ENCODE results near the gene CXCL12.

Gene CXCL12

GRCh38 chr10:44415121-44415520, 30.2 kb upstream of the CXCL12 start:
- no peak for TF ChIP-seq ZNF274 (IDR thresholded peaks at IDR 0.05; ENCODE audit: low read depth, low read length)
- H3K4me3 ChIP-seq (ENCODE audit: low read length): no peak overlapping the region

- no peak overlapping the region for H3K4me3 ChIP-seq (ENCODE audit: low read length)
- no peak for TF ChIP-seq ZNF274 (IDR thresholded peaks at IDR 0.05; ENCODE audit: low read depth, low read length)
Measured at GRCh38 chr10:44413416-44413815, 28.5 kb upstream of the CXCL12 start.

- no peak for TF ChIP-seq ZNF274 (IDR thresholded peaks at IDR 0.05; ENCODE audit: low read depth, low read length)
Measured at GRCh38 chr10:44411251-44411650, 26.4 kb upstream of the CXCL12 start.

GRCh38 chr10:44404741-44405437, 20.0 kb upstream of the CXCL12 start:
- no peak overlapping the region for H3K4me3 ChIP-seq (ENCODE audit: low read length)
- no peak for TF ChIP-seq ZNF274 (IDR thresholded peaks at IDR 0.05; ENCODE audit: low read depth, low read length)

More at GRCh38 chr10:44411251-44411650, 26.4 kb upstream of the CXCL12 start:
- no peak overlapping the region for H3K4me3 ChIP-seq (ENCODE audit: low read length)

GRCh38 chr10:44402465-44403195, 17.7 kb upstream of the CXCL12 start:
- TF ChIP-seq ZNF274 (IDR thresholded peaks at IDR 0.05; ENCODE audit: low read depth, low read length): no peak
- no peak overlapping the region for H3K4me3 ChIP-seq (ENCODE audit: low read length)

GRCh38 chr10:44400541-44400940, 15.6 kb upstream of the CXCL12 start:
- H3K4me3 ChIP-seq (ENCODE audit: low read length): no peak overlapping the region
- TF ChIP-seq ZNF274 (IDR thresholded peaks at IDR 0.05; ENCODE audit: low read depth, low read length): no peak

- no peak overlapping the region for H3K4me3 ChIP-seq (ENCODE audit: low read length)
- TF ChIP-seq ZNF274 (IDR thresholded peaks at IDR 0.05; ENCODE audit: low read depth, low read length): no peak
Measured at GRCh38 chr10:44399659-44400451, 15.0 kb upstream of the CXCL12 start.

GRCh38 chr10:44398747-44399658, 14.1 kb upstream of the CXCL12 start:
- TF ChIP-seq ZNF274 (IDR thresholded peaks at IDR 0.05; ENCODE audit: low read depth, low read length): no peak
- no peak overlapping the region for H3K4me3 ChIP-seq (ENCODE audit: low read length)

- no peak overlapping the region for H3K4me3 ChIP-seq (ENCODE audit: low read length)
- TF ChIP-seq ZNF274 (IDR thresholded peaks at IDR 0.05; ENCODE audit: low read depth, low read length): no peak
Measured at GRCh38 chr10:44398271-44398670, 13.4 kb upstream of the CXCL12 start.

- TF ChIP-seq ZNF274 (IDR thresholded peaks at IDR 0.05; ENCODE audit: low read depth, low read length): no peak
- no peak overlapping the region for H3K4me3 ChIP-seq (ENCODE audit: low read length)
Measured at GRCh38 chr10:44397476-44398225, 12.8 kb upstream of the CXCL12 start.

GRCh38 chr10:44396671-44397191, 11.8 kb upstream of the CXCL12 start:
- no peak for TF ChIP-seq ZNF274 (IDR thresholded peaks at IDR 0.05; ENCODE audit: low read depth, low read length)
- no peak overlapping the region for H3K4me3 ChIP-seq (ENCODE audit: low read length)

GRCh38 chr10:44395902-44396670, 11.2 kb upstream of the CXCL12 start:
- H3K4me3 ChIP-seq (ENCODE audit: low read length): no peak overlapping the region
- no peak for TF ChIP-seq ZNF274 (IDR thresholded peaks at IDR 0.05; ENCODE audit: low read depth, low read length)

Measured in GM08714 (cell line).